IPS-20b (cell line): Measurements from ENCODE around the gene LMOD1.

Source experiments
- H3K27ac ChIP-seq: one replicate; pipeline ENCODE4 v1.5.1; 2013; ENCODE audit warnings: low read length
- H3K27me3 ChIP-seq: 2 replicates; pipeline ENCODE4 v1.6.1; 2013; ENCODE audit warnings: mild to moderate bottlenecking, low read length, inconsistent platforms; ENCODE audit not compliant: insufficient read depth
- H3K36me3 ChIP-seq: 2 replicates; pipeline ENCODE4 v1.6.1; 2013; ENCODE audit warnings: low read depth, mild to moderate bottlenecking, inconsistent platforms, low read length, moderate library complexity; ENCODE audit not compliant: insufficient read depth
- H3K4me1 ChIP-seq: 2 replicates; pipeline ENCODE4 v1.6.1; 2013; ENCODE audit warnings: mild to moderate bottlenecking, control low read depth, inconsistent platforms, low read length, moderate library complexity; ENCODE audit not compliant: insufficient read depth
- H3K4me3 ChIP-seq: 2 replicates; pipeline ENCODE4 v1.5.1; 2013; ENCODE audit warnings: mild to moderate bottlenecking, low read length, inconsistent platforms
- H3K9ac ChIP-seq: 2 replicates; pipeline ENCODE4 v1.6.1; 2013; ENCODE audit warnings: low read depth, mild to moderate bottlenecking, inconsistent platforms, low read length, moderate library complexity
- H3K9me3 ChIP-seq: 2 replicates; pipeline ENCODE4 v1.6.1; 2013; ENCODE audit warnings: mild to moderate bottlenecking, low read depth, low read length, inconsistent platforms; ENCODE audit not compliant: insufficient read depth

The LMOD1 gene

GRCh38 chr1:201889090-201889968 is 57.0 kb downstream of the LMOD1 start:
- H3K27ac ChIP-seq: no peak overlapping the region

GRCh38 chr1:201888282-201889089 is 57.9 kb downstream of the LMOD1 start, which contains the start of gene SHISA4:
Gene SHISA4, plus strand, starts transcription at chr1:201888898. Its CDS starts 97 bp downstream, at chr1:201888995.
- H3K9ac ChIP-seq: peak within 1 kb of the TSS; percentile 69; the same call in 1 of the 2 replicates
- peaks cover 8% of the 10 kb centered on the region; the same call in 1 of the 2 replicates for H3K4me1 ChIP-seq
- no peaks in the 10 kb centered on the region for H3K36me3 ChIP-seq
- H3K27me3 ChIP-seq: peaks cover 38% of the 10 kb centered on the region
- H3K9me3 ChIP-seq: no peaks in the 10 kb centered on the region
- peak within 1 kb of the TSS; percentile 80 for H3K4me3 ChIP-seq
- H3K27ac ChIP-seq: no peak within 1 kb of the TSS

More at GRCh38 chr1:201889090-201889968, 57.0 kb downstream of the LMOD1 start:
- no peaks in the 10 kb centered on the region for H3K36me3 ChIP-seq
- peak overlapping the region; percentile 69; the same call in 1 of the 2 replicates for H3K9ac ChIP-seq
- H3K9me3 ChIP-seq: no peaks in the 10 kb centered on the region
- peaks cover 14% of the 10 kb centered on the region; the same call in 1 of the 2 replicates for H3K4me1 ChIP-seq
- peak overlapping the region; percentile 80 for H3K4me3 ChIP-seq
- peaks cover 38% of the 10 kb centered on the region for H3K27me3 ChIP-seq

GRCh38 chr1:201887116-201887866 is 59.1 kb downstream of the LMOD1 start:
- Histone ChIP-seq H3K4me1 (peaks cover 17% of the 10 kb centered on the region), H3K36me3 (no peaks in the 10 kb centered on the region), H3K9ac (no peak overlapping the region), H3K27me3 (peaks cover 38% of the 10 kb centered on the region), H3K27ac (no peak overlapping the region), H3K9me3 (no peaks in the 10 kb centered on the region), H3K4me3 (no peak overlapping the region)

GRCh38 chr1:201886103-201886885 is 60.1 kb downstream of the LMOD1 start:
- Histone ChIP-seq H3K9me3 (no peaks in the 10 kb centered on the region), H3K27ac (no peak overlapping the region), H3K4me3 (no peak overlapping the region), H3K27me3 (peaks cover 38% of the 10 kb centered on the region), H3K9ac (no peak overlapping the region), H3K4me1 (peaks cover 20% of the 10 kb centered on the region), H3K36me3 (no peaks in the 10 kb centered on the region)

- Histone ChIP-seq H3K9me3 (no peaks in the 10 kb centered on the region), H3K9ac (no peak overlapping the region)
Measured at GRCh38 chr1:201885531-201886075, 60.7 kb downstream of the LMOD1 start.

DNA sequence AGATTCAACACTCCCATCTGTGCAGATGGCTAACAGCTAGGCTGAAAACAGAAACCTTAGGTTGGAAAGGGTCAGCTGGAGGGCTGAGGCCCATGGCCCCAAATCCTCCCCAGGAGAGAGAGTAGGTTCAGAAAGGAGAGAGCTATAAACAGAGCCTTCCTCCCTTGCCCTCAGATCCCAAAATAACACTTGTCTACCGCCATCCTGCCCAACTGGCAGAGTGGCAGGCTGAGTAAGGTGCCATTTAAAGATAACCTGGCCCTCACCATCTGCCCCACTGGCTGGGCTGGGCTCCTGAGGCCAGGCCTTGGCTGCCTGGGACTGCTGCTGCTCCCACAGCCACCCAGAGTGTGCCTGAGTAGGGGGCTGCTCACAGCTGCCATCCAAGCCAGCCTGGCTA is 61.9 kb downstream of the LMOD1 start:
- Histone ChIP-seq H3K36me3 (no peaks in the 10 kb centered on the region), H3K9ac (no peak overlapping the region), H3K9me3 (no peaks in the 10 kb centered on the region), H3K27me3 (peaks cover 25% of the 10 kb centered on the region), H3K27ac (no peak overlapping the region), H3K4me1 (peaks cover 23% of the 10 kb centered on the region), H3K4me3 (no peak overlapping the region)

More at GRCh38 chr1:201885531-201886075, 60.7 kb downstream of the LMOD1 start:
- Histone ChIP-seq H3K27me3 (peaks cover 37% of the 10 kb centered on the region), H3K27ac (no peak overlapping the region), H3K4me1 (peaks cover 25% of the 10 kb centered on the region), H3K36me3 (no peaks in the 10 kb centered on the region), H3K4me3 (no peak overlapping the region)

DNA sequence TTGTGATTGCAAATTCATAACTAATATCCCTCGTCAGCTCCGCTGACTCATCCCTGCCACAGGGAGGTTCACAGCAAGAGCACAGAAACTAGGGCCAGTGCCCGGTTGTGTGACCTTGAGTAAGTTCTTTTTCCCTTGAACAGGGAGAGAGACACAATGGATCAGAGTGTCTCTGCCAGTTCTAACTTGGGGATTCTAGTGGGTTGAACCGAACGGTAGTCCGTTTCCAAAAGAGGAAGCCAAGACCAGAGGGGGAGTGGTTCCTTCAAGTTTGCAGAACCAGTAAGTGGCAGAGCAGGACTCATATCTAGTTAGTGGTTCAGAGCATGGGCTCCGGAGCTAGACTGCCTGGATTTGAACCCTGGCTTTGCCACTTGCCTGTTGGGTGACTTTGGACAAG is 62.6 kb downstream of the LMOD1 start:
- peaks cover 19% of the 10 kb centered on the region for H3K27me3 ChIP-seq
- peaks cover 22% of the 10 kb centered on the region for H3K4me1 ChIP-seq
- H3K9ac ChIP-seq: no peak overlapping the region
- no peak overlapping the region for H3K27ac ChIP-seq
- no peak overlapping the region for H3K4me3 ChIP-seq
- no peaks in the 10 kb centered on the region for H3K9me3 ChIP-seq
- no peaks in the 10 kb centered on the region for H3K36me3 ChIP-seq

DNA sequence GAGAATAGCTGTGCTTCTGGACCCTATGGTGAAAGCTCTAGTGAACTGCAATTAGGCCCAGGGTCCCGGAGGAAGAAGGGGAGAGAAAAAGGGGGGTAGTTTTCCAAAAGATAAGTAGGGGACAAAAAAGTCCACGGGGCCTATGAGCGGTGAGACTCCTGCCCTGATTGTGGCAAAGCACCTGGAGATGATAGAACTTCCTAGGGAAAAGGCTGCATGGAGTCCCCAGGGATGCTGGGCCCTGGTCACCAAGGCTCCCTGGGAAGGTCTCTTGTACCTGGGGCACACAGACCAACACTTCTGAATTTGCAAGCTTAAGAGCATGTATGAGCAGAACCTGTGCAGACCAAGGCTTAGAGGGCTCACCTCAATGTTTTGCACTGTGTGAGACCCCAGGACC is 63.1 kb downstream of the LMOD1 start:
- Histone ChIP-seq H3K27me3 (peaks cover 15% of the 10 kb centered on the region), H3K4me1 (peaks cover 21% of the 10 kb centered on the region), H3K4me3 (no peak overlapping the region), H3K9ac (no peak overlapping the region), H3K9me3 (no peaks in the 10 kb centered on the region), H3K27ac (no peak overlapping the region), H3K36me3 (no peaks in the 10 kb centered on the region)

DNA sequence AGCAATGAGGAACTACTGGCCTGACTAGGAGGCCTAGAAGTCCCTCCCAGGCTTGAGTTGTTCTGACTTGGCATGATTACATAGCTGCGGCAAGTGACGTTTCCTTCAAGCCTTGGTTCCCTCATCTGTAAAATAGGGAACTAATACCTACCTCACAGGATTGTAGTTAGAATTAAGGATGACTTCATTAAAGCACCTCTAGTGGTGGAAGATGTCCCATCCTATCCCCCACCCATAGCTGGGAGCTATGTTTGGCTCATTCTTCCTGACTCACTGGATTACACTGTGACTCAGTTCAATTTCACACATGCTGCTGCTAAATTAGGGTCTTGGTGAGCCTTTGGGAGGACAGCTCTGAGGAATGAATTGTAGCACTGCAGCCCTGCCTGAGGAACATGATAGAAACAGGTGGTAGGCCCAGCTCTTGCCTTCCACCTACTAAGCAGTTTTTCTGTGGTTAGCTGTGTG is 63.6 kb downstream of the LMOD1 start:
- Histone ChIP-seq H3K36me3 (no peaks in the 10 kb centered on the region), H3K4me3 (no peak overlapping the region), H3K4me1 (peaks cover 17% of the 10 kb centered on the region), H3K27ac (no peak overlapping the region), H3K27me3 (peaks cover 10% of the 10 kb centered on the region; the same call in 1 of the 2 replicates), H3K9me3 (no peaks in the 10 kb centered on the region), H3K9ac (no peak overlapping the region)

DNA sequence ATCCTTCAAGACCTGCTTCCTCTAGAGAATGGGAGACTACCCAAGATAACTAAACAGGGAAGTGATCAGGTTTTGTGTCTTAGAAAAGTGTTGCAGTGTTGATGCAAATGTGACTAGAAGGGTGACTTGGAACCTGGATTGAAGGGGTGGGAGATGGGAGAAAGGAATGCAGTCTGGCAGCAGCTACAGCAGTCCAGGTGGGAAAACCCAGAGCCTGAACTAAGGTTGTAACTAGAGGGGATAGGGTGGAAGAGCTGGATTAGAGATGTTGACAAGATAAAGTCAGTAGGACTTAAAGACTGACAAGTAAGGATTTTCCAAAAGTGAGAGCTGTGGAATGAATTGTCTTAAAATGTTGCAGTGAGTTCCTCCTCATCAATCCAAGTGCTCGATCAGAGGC is 64.7 kb downstream of the LMOD1 start:
- peaks cover 8% of the 10 kb centered on the region; the same call in 1 of the 2 replicates for H3K36me3 ChIP-seq
- H3K27me3 ChIP-seq: no peaks in the 10 kb centered on the region
- H3K4me3 ChIP-seq: no peak overlapping the region
- peaks cover 17% of the 10 kb centered on the region for H3K4me1 ChIP-seq
- no peak overlapping the region for H3K27ac ChIP-seq
- no peaks in the 10 kb centered on the region for H3K9me3 ChIP-seq
- no peak overlapping the region for H3K9ac ChIP-seq
